HepG2 (cell line): Measurements from ENCODE around the gene DGKD. TPM values are rescaled to one million over a fixed set of nuclear protein-coding genes. Genes with fewer than 3 reads are reported as not detected.

Experiments
- BHLHE40 ChIP-seq: IDR thresholded peaks from 2 replicates; pipeline ENCODE4 v1.6.1; 2011; ENCODE audit warnings: low read length, improper control_type of control experiment
- ETV5 ChIP-seq: IDR thresholded peaks from 2 replicates; pipeline ENCODE4 v1.6.1; 2018; ENCODE audit warnings: missing biosample characterization, missing genetic modification reagents, inconsistent platforms, borderline replicate concordance
- GABPB1 ChIP-seq: IDR thresholded peaks from 2 replicates; pipeline ENCODE4 v1.6.1; 2016; ENCODE audit warnings: mild to moderate bottlenecking, missing genetic modification reagents, moderate library complexity, missing compliant biosample characterization
- PPARG ChIP-seq: conservative IDR thresholded peaks from 2 replicates; pipeline ENCODE4 v1.6.1; 2016; ENCODE audit warnings: missing biosample characterization, missing genetic modification reagents
- SP5 ChIP-seq: IDR thresholded peaks from 2 replicates; pipeline ENCODE4 v1.6.1; 2016; ENCODE audit warnings: low read depth, borderline replicate concordance
- ZC3H13 ChIP-seq: sonication (generic); formaldehyde crosslinking; IDR thresholded peaks from 2 replicates; pipeline ENCODE4 v1.8.1; 2023; ENCODE audit warnings: mild to moderate bottlenecking, missing genetic modification reagents, moderate library complexity
- ZMYM4 ChIP-seq: sonication (generic); formaldehyde crosslinking; IDR thresholded peaks from 2 replicates; pipeline ENCODE4 v1.8.1; 2023; ENCODE audit warnings: mild to moderate bottlenecking, missing genetic modification reagents
- ZNF605 ChIP-seq: sonication (generic); formaldehyde crosslinking; IDR thresholded peaks from 2 replicates; pipeline ENCODE4 v1.8.0; 2022; ENCODE audit warnings: mild to moderate bottlenecking, missing genetic modification reagents
- polyA plus RNA-seq, 8 experiments: library from polyadenylated mRNA; depleted of rRNA in 3 of 8; stranded (reverse) in 7 of 8; unstranded in 1 of 8; fragments of >200 nt; fragmentation: Illumina TruSeq in 4 of 8; extraction: Trizol in 4 of 8; gene quantifications; 2 replicates each; pipeline versions ENCODE4 v1.2.1 to v1.2.3, GENCODE V29; 2011 to 2016; ENCODE audit warnings: low read depth in 4 of 8, missing spikeins in 1 of 8, mixed read lengths in 1 of 8; ENCODE audit not compliant: insufficient read depth in 1 of 8
- total RNA-seq, 5 experiments: library from RNA; depleted of rRNA; stranded (reverse); fragments of >200 nt; fragmentation: Illumina TruSeq; extraction: Trizol; gene quantifications; 2 replicates each; pipeline ENCODE4 v1.2.3, GENCODE V29; 2016; ENCODE audit warnings: low read depth in 1 of 5
- TF ChIP-seq, protein P1 (sequence below): sonication (generic); formaldehyde crosslinking; IDR thresholded peaks from 2 replicates; pipeline ENCODE4 v1.5.0; 2020; ENCODE audit warnings: mild to moderate bottlenecking, missing genetic modification reagents
- TF ChIP-seq, protein P2 (sequence below): sonication (generic); formaldehyde crosslinking; IDR thresholded peaks from 2 replicates; pipeline ENCODE4 v1.5.1; 2020; ENCODE audit warnings: mild to moderate bottlenecking, missing genetic modification reagents, moderate library complexity
- TF ChIP-seq, protein P3 (sequence below): sonication (generic); formaldehyde crosslinking; IDR thresholded peaks from 2 replicates; pipeline ENCODE4 v1.5.0; 2020; ENCODE audit warnings: mild to moderate bottlenecking, missing genetic modification reagents, borderline replicate concordance
- TF ChIP-seq, protein P4 (sequence below): sonication (generic); formaldehyde crosslinking; IDR thresholded peaks from 2 replicates; pipeline ENCODE4 v1.4.0; 2020; ENCODE audit warnings: mild to moderate bottlenecking, missing genetic modification reagents
- TF ChIP-seq, protein P5 (sequence below): sonication (generic); formaldehyde crosslinking; IDR thresholded peaks from 2 replicates; pipeline ENCODE4 v1.9.0; 2022; ENCODE audit warnings: low read depth, missing genetic modification reagents
- TF ChIP-seq, protein P6 (sequence below): sonication (generic); IDR thresholded peaks from 2 replicates; pipeline ENCODE4 v1.6.1; 2016; ENCODE audit warnings: low read depth, borderline replicate concordance

The DGKD gene
- total and polyA plus RNA-seq, 2 of the 13 experiments (the other 11 are each of a cell fraction or from before 2014, with no cell fraction given) = 24.5 to 33.2 TPM

DNA sequence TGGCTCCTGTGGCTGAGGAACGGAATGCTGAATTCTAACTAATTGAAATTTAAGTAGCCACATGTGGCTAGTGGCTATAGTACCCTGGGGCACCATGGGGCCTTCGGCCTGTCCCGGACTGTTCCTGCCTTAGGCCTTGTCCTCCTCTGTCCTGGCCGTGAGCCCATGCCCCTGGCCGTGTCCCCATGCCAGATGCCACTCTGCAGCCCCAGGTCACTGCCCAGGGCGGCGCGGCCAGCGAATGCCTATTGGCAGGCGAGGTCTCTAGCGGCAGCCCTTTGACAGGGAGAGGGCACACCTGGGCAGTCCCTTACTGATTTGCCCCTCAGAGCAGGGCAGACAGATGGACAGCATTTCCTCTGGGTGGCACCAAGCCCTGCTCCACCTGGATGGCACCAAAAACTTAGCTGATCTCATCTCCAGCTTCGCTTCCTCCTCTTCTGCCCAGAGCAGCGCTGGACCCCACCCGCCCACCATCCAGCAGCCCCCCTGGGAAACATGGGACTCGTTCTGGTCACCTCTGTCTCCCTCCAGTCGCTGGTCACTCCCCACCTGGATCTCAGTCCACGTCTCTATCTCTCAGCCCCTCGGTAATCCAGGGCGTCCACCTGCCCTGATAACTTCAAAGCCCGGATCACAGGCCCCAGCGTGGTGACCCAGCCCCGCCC, 1.1 kb upstream of the DGKD start (continued):
- TF ChIP-seq, protein P1, sequence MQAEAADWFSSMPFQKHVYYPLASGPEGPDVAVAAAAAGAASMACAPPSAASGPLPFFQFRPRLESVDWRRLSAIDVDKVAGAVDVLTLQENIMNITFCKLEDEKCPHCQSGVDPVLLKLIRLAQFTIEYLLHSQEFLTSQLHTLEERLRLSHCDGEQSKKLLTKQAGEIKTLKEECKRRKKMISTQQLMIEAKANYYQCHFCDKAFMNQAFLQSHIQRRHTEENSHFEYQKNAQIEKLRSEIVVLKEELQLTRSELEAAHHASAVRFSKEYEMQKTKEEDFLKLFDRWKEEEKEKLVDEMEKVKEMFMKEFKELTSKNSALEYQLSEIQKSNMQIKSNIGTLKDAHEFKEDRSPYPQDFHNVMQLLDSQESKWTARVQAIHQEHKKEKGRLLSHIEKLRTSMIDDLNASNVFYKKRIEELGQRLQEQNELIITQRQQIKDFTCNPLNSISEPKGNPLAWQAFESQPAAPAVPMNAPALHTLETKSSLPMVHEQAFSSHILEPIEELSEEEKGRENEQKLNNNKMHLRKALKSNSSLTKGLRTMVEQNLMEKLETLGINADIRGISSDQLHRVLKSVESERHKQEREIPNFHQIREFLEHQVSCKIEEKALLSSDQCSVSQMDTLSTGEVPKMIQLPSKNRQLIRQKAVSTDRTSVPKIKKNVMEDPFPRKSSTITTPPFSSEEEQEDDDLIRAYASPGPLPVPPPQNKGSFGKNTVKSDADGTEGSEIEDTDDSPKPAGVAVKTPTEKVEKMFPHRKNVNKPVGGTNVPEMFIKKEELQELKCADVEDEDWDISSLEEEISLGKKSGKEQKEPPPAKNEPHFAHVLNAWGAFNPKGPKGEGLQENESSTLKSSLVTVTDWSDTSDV (CRISPR knock-in tag) = no peak
- TF ChIP-seq GABPB1 (peak; percentile 48; the same call in 1 of the 2 replicates), ZC3H13 (CRISPR knock-in tag) (0 out of 2 replicates have a peak, but pooled peaks have one; percentile 15), SP5 (peak; percentile 97; the same call in 1 of the 2 replicates), ZNF605 (CRISPR knock-in tag) (0 out of 2 replicates have a peak, but pooled peaks have one; percentile 61), PPARG (CRISPR knock-in tag) (0 out of 2 replicates have a peak, but pooled peaks have one; percentile 41), ETV5 (0 out of 2 replicates have a peak, but pooled peaks have one; percentile 32), ZMYM4 (no peak), BHLHE40 (no peak)
- TF ChIP-seq, protein P2, sequence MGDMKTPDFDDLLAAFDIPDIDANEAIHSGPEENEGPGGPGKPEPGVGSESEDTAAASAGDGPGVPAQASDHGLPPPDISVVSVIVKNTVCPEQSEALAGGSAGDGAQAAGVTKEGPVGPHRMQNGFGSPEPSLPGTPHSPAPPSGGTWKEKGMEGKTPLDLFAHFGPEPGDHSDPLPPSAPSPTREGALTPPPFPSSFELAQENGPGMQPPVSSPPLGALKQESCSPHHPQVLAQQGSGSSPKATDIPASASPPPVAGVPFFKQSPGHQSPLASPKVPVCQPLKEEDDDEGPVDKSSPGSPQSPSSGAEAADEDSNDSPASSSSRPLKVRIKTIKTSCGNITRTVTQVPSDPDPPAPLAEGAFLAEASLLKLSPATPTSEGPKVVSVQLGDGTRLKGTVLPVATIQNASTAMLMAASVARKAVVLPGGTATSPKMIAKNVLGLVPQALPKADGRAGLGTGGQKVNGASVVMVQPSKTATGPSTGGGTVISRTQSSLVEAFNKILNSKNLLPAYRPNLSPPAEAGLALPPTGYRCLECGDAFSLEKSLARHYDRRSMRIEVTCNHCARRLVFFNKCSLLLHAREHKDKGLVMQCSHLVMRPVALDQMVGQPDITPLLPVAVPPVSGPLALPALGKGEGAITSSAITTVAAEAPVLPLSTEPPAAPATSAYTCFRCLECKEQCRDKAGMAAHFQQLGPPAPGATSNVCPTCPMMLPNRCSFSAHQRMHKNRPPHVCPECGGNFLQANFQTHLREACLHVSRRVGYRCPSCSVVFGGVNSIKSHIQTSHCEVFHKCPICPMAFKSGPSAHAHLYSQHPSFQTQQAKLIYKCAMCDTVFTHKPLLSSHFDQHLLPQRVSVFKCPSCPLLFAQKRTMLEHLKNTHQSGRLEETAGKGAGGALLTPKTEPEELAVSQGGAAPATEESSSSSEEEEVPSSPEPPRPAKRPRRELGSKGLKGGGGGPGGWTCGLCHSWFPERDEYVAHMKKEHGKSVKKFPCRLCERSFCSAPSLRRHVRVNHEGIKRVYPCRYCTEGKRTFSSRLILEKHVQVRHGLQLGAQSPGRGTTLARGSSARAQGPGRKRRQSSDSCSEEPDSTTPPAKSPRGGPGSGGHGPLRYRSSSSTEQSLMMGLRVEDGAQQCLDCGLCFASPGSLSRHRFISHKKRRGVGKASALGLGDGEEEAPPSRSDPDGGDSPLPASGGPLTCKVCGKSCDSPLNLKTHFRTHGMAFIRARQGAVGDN (CRISPR knock-in tag) = peak; percentile 91
- TF ChIP-seq, protein P3, sequence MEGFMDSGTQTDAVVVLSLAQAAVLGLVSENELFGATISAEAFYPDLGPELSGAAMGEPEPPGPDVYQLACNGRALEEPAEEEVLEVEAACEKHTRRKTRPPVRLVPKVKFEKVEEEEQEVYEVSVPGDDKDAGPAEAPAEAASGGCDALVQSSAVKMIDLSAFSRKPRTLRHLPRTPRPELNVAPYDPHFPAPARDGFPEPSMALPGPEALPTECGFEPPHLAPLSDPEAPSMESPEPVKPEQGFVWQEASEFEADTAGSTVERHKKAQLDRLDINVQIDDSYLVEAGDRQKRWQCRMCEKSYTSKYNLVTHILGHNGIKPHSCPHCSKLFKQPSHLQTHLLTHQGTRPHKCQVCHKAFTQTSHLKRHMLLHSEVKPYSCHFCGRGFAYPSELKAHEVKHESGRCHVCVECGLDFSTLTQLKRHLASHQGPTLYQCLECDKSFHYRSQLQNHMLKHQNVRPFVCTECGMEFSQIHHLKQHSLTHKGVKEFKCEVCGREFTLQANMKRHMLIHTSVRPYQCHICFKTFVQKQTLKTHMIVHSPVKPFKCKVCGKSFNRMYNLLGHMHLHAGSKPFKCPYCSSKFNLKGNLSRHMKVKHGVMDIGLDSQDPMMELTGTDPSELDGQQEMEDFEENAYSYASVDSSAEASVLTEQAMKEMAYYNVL = peak; percentile 69; the same call in 1 of the 2 replicates
- TF ChIP-seq, protein P4, sequence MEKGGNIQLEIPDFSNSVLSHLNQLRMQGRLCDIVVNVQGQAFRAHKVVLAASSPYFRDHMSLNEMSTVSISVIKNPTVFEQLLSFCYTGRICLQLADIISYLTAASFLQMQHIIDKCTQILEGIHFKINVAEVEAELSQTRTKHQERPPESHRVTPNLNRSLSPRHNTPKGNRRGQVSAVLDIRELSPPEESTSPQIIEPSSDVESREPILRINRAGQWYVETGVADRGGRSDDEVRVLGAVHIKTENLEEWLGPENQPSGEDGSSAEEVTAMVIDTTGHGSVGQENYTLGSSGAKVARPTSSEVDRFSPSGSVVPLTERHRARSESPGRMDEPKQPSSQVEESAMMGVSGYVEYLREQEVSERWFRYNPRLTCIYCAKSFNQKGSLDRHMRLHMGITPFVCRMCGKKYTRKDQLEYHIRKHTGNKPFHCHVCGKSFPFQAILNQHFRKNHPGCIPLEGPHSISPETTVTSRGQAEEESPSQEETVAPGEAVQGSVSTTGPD = 0 out of 2 replicates have a peak, but pooled peaks have one; percentile 35
- TF ChIP-seq, protein P5, sequence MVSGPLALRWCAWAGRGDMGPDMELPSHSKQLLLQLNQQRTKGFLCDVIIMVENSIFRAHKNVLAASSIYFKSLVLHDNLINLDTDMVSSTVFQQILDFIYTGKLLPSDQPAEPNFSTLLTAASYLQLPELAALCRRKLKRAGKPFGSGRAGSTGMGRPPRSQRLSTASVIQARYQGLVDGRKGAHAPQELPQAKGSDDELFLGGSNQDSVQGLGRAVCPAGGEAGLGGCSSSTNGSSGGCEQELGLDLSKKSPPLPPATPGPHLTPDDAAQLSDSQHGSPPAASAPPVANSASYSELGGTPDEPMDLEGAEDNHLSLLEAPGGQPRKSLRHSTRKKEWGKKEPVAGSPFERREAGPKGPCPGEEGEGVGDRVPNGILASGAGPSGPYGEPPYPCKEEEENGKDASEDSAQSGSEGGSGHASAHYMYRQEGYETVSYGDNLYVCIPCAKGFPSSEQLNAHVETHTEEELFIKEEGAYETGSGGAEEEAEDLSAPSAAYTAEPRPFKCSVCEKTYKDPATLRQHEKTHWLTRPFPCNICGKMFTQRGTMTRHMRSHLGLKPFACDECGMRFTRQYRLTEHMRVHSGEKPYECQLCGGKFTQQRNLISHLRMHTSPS (CRISPR knock-in tag) = peak; percentile 31; the same call in 1 of the 2 replicates
- TF ChIP-seq, protein P6, sequence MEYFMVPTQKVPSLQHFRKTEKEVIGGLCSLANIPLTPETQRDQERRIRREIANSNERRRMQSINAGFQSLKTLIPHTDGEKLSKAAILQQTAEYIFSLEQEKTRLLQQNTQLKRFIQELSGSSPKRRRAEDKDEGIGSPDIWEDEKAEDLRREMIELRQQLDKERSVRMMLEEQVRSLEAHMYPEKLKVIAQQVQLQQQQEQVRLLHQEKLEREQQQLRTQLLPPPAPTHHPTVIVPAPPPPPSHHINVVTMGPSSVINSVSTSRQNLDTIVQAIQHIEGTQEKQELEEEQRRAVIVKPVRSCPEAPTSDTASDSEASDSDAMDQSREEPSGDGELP = peak; percentile 31; the same call in 1 of the 2 replicates
